ENCODE data around the gene NTRK3.

NTRK3 gene

DNA sequence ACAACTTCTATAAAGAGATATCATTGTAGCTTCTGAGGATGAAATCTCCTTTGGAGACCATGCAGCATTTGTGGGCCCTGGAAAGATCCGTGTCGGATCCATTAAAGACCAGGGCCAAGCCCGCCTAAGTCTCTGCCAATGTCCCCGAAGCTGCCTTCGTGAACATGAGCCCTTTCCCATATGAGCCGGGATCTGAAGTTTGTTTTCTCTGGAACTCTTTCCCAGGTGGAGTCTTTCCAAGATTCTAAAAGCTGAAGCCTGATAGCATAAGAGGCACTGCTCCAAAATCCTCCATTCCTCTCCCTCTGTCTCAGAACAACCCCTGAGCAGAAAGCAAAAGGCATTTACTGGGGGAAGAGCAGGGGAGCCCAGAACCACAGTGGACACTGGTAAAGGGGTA, 274.6 kb downstream of the NTRK3 start:
- no peak for TF ChIP-seq CTCF (IDR thresholded peaks at IDR 0.05; ENCODE audit: low read depth, low read length)
- no peak overlapping the region for H3K4me3 ChIP-seq (ENCODE audit: low read depth, low read length)

GRCh38 chr15:87977907-87978306, 278.6 kb downstream of the NTRK3 start:
- no peak overlapping the region for H3K4me3 ChIP-seq (ENCODE audit: low read depth, low read length)
- no peak for TF ChIP-seq CTCF (IDR thresholded peaks at IDR 0.05; ENCODE audit: low read depth, low read length)

- TF ChIP-seq CTCF (IDR thresholded peaks at IDR 0.05; ENCODE audit: low read depth, low read length), result no peak
- H3K4me3 ChIP-seq (ENCODE audit: low read depth, low read length), result no peak overlapping the region
Observed at GRCh38 chr15:87976552-87976951, 280.0 kb downstream of the NTRK3 start.

DNA sequence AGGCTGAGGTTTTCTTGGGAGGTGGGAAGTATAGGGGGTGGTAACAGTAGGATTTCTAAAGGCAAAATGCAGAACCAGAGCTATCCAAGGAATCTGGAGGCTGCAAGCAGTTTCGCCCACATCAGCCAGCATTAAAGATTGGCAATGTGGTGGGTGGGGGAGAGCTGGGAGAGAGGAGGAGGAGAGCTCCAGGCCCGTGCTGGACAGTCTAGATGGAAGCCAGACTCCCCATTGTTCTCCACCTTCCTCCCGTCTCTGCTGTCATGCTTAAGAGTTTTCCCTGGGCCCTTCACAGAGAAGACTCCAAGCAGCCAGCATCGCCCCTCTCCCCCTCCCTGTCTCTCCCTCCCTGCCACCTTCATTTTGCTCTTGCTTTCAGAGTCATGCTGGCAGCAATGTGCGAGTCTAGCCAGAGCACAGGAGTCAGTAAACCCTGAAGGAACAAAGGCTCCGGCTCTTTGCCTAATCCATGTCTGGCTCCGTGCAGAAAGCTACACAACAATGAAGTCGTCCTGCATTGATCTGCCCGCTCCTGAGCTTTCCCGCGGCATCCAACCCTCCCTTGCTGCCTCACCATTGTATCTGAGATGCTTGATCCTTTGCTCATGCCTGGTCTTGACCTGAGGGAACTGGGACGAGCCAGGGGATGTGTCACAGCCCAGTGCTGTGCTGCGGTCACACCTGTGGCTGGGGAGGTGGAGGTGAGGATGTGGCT, 282.9 kb downstream of the NTRK3 start:
- no peak for TF ChIP-seq CTCF (IDR thresholded peaks at IDR 0.05; ENCODE audit: low read depth, low read length)
- H3K4me3 ChIP-seq (ENCODE audit: low read depth, low read length), result no peak overlapping the region

GRCh38 chr15:87971076-87971475, 285.5 kb downstream of the NTRK3 start:
- no peak for TF ChIP-seq CTCF (IDR thresholded peaks at IDR 0.05; ENCODE audit: low read depth, low read length)
- no peak overlapping the region for H3K4me3 ChIP-seq (ENCODE audit: low read depth, low read length)

DNA sequence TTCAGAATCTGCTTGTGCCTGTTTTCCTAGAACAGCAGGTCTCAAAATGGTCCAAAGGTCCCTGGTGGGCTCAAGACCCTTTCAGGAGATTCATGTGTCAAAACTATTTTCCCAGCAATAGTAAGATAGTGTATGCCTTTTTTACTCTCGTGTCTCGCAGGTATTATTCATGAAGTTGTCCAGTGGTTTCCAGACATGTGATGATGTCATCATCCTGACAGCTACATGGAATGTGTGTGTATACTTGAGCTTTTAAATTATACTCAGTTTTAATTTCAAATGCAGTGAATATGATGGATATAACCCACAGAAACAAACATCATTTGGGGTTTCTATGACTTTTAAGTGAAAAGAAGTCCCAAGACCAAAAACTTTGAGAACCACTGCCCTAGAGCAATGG, 288.6 kb downstream of the NTRK3 start:
- no peak overlapping the region for H3K4me3 ChIP-seq (ENCODE audit: low read depth, low read length)
- TF ChIP-seq CTCF (IDR thresholded peaks at IDR 0.05; ENCODE audit: low read depth, low read length), result no peak

GRCh38 chr15:87965304-87965703, 291.2 kb downstream of the NTRK3 start:
- TF ChIP-seq CTCF (IDR thresholded peaks at IDR 0.05; ENCODE audit: low read depth, low read length), result no peak
- H3K4me3 ChIP-seq (ENCODE audit: low read depth, low read length), result no peak overlapping the region

Data from WI38 (cell line).